ENCODE results near the gene SHB. TPM values are rescaled to one million over a fixed set of nuclear protein-coding genes. Genes with fewer than 3 reads are reported as not detected.
A peak's percentile ranks its signal among the peaks of the same experiment; 100 is the strongest.

The SHB gene
- total RNA-seq, 4 donors from 2014 or later: 17.7 to 31.4 (median 24.2) TPM

DNA sequence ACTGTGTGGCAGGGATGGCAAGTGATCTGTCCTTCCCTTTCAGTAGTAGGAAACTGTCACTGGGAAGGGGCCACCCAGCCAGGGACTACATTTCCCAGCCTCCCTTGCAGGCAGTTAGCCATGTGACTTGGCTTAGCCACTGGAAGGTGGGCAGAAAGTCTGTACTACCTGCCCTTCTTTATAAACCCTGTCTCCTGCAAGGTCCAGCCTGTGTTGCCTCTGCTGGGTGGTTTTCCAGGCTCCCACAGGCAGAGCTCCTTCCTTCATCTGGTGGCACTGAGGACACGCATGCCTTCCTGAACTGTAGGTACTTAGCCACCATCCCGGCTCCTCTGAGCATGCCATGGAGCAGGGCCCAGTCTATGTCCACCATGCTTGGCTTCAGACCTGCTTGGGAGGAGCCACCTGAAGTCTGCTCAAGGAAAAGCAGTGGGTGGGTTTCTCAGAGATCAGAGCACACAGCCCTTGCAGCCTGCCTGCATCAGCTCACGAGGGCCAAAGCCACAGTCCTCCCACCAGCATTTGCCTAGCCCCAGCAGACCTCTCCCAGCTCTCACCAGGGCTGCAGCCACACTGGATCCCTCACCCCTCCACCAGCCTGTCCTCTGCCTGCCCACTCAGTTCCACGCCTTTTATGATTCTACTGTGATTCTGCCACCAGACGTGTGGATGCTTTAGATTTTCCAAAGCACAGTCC is 148.4 kb downstream of the SHB start:
- TF ChIP-seq, protein P1, sequence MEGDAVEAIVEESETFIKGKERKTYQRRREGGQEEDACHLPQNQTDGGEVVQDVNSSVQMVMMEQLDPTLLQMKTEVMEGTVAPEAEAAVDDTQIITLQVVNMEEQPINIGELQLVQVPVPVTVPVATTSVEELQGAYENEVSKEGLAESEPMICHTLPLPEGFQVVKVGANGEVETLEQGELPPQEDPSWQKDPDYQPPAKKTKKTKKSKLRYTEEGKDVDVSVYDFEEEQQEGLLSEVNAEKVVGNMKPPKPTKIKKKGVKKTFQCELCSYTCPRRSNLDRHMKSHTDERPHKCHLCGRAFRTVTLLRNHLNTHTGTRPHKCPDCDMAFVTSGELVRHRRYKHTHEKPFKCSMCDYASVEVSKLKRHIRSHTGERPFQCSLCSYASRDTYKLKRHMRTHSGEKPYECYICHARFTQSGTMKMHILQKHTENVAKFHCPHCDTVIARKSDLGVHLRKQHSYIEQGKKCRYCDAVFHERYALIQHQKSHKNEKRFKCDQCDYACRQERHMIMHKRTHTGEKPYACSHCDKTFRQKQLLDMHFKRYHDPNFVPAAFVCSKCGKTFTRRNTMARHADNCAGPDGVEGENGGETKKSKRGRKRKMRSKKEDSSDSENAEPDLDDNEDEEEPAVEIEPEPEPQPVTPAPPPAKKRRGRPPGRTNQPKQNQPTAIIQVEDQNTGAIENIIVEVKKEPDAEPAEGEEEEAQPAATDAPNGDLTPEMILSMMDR (IDR thresholded peaks at IDR 0.05): no peak
- TF ChIP-seq POLR2A (IDR thresholded peaks at IDR 0.05): no peak
- no peaks in the 10 kb centered on the region for H3K9me3 ChIP-seq
- 56 to 78% methylated on average over 3 to 5 of the region's 5 CpGs for WGBS, 2 donors
- peak overlapping the region; percentile 64 to 78 (median 70) for H3K27ac ChIP-seq
- H3K4me3 ChIP-seq: no peak overlapping the region
- no peaks in the 10 kb centered on the region for H3K27me3 ChIP-seq
- intact Hi-C loops (cut with DNase I): no loop called here
- H3K36me3 ChIP-seq: peaks cover 0 to 39% (median 0%) of the 10 kb centered on the region in 3 donors
- no peak for DNase-seq
- H3K4me1 ChIP-seq: peaks cover 14 to 89% (median 26%) of the 10 kb centered on the region in 3 donors

DNA sequence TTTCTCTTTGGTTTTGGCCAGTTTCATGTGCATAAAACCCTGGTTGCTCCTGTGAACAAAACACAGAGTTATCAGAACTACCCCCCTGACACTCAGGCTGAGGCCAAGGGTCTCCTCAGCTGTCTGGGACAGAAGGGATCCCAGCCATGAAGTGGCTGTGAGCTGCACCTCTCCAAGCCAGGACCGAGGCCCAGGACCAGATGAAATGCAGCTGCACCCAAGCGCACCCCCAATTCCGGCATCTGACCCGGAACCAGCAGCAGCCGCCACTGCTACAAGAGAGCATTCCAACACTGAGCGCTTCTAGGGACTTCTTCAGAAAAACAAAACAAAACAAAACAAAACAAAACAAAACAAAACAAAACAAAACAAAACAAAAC is 149.1 kb downstream of the SHB start:
- Histone ChIP-seq H3K36me3 (peaks cover 0 to 46% (median 0%) of the 10 kb centered on the region in 3 donors), H3K9me3 (no peaks in the 10 kb centered on the region), H3K4me3 (no peak overlapping the region), H3K27ac (peak overlapping the region in 1 of 4 donors; percentile 68), H3K4me1 (peaks cover 14 to 91% (median 26%) of the 10 kb centered on the region in 3 donors), H3K27me3 (no peaks in the 10 kb centered on the region)
- TF ChIP-seq, protein P1 (IDR thresholded peaks at IDR 0.05): no peak
- no peak for TF ChIP-seq POLR2A (IDR thresholded peaks at IDR 0.05)
- DNase-seq: no peak
- 64 to 92% methylated on average over 5 to 6 of the region's 6 CpGs for WGBS, 2 donors
- intact Hi-C loops (cut with DNase I): loop anchor here (5.0 kb wide), 2 partner anchors 157 to 442 kb away; no protein-coding TSS in a partner anchor

DNA sequence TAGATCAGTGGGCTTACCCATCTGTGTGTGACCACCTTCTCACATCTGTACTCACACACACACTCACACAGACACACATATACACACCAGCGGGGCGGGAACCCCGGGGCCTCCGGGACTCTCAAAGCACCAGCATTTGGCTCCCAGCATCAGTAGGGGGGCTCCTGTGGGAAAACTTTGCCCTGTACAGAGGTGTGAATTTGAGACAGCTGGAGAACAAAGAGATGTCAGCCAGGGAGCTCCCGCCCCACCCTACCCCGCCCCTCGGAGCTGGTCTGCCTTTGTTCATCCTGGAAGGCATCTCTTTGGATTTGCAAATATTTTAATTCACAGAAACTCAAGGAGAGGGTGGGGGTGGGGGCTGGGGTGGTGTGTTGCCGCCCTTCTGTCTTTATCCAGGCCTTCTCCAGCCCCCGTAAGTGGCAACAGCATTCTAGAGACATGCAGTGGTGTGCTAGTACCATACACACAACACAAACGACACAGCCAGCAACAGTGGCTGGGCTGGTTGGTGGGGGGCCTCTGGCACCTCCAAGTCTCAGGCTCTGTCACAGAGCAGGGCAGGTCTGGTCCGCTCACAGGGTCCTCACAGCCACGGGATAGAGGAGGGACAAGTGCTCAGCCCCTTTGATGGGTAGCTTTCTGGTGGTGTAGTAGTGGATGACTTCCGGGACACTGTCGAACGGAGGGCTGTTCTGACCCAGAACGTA is 149.6 kb downstream of the SHB start:
- peaks cover 0 to 47% (median 0%) of the 10 kb centered on the region in 3 donors for H3K36me3 ChIP-seq
- TF ChIP-seq, protein P1 (IDR thresholded peaks at IDR 0.05): no peak
- no peak for TF ChIP-seq POLR2A (IDR thresholded peaks at IDR 0.05)
- no peak for DNase-seq
- no peak overlapping the region for H3K4me3 ChIP-seq
- intact Hi-C loops (cut with DNase I): loop anchor here (5.0 kb wide), 2 partner anchors 158 to 443 kb away; no protein-coding TSS in a partner anchor
- H3K27ac ChIP-seq: peak overlapping the region in 1 of 4 donors; percentile 14
- no peaks in the 10 kb centered on the region for H3K27me3 ChIP-seq
- WGBS, 2 donors: 87 to 89% methylated on average over 3 to 7 of the region's 16 CpGs
- peaks cover 14 to 89% (median 26%) of the 10 kb centered on the region in 3 donors for H3K4me1 ChIP-seq
- no peaks in the 10 kb centered on the region for H3K9me3 ChIP-seq

DNA sequence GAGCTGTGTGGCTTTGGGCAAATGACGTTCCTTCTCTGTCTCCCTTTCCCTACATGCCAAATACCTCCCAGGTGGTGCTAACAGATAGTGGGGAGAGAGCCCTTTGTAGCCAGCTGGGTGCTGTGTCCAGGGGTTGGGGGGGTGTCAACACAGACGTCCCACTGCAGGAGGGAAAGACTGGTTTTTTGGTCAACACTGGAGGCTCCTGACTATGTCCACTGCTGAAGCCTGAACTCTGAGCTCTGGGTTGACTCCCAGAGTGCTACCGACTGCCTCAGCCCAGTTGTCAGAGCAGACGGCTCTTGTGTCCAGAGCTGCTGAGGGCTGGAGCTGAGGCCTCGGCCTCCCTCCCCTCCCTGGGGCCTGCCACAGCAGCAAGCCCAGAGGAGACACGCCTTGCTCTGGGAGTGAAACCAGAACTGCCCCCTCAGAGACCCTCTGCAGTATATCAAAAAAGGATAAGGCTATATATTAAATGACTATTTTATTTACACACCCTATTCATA is 150.3 kb downstream of the SHB start:
- intact Hi-C loops (cut with DNase I): loop anchor here (5.0 kb wide), 2 partner anchors 159 to 444 kb away; no protein-coding TSS in a partner anchor
- H3K27ac ChIP-seq: no peak overlapping the region
- H3K4me1 ChIP-seq: peaks cover 14 to 88% (median 26%) of the 10 kb centered on the region in 3 donors
- no peak for TF ChIP-seq POLR2A (IDR thresholded peaks at IDR 0.05)
- TF ChIP-seq, protein P1 (IDR thresholded peaks at IDR 0.05): no peak
- H3K27me3 ChIP-seq: no peaks in the 10 kb centered on the region
- peaks cover 0 to 47% (median 0%) of the 10 kb centered on the region in 3 donors for H3K36me3 ChIP-seq
- no peaks in the 10 kb centered on the region for H3K9me3 ChIP-seq
- H3K4me3 ChIP-seq: no peak overlapping the region
- DNase-seq: no peak
- WGBS, 2 donors: 73% methylated on average over 3 of the region's 6 CpGs; no CpG with 5 or more reads in 1 of the 2 donors
